KMS-11 (cell line): ENCODE data around the gene FREM2.

Experiments
- H2AFZ ChIP-seq: fragments of 200-600 bp; sonication (generic); 2 replicates; pipeline ENCODE4 v1.6.1; 2016; ENCODE audit warnings: antibody characterized with exemption, mixed run types, low read depth
- H3K27ac ChIP-seq: fragments of 200-600 bp; sonication (generic); 2 replicates; pipeline ENCODE4 v1.6.1; 2016; ENCODE audit warnings: mild to moderate bottlenecking, mixed run types
- H3K27me3 ChIP-seq: fragments of 200-600 bp; sonication (generic); 2 replicates; pipeline ENCODE4 v1.6.1; 2017; ENCODE audit warnings: mild to moderate bottlenecking, low read depth, mixed run types, moderate library complexity; ENCODE audit not compliant: insufficient read depth
- H3K36me3 ChIP-seq: fragments of 200-600 bp; sonication (generic); 2 replicates; pipeline ENCODE4 v1.6.1; 2017; ENCODE audit warnings: mild to moderate bottlenecking, mixed run types; ENCODE audit not compliant: insufficient read depth
- H3K4me1 ChIP-seq: fragments of 200-600 bp; sonication (generic); 2 replicates; pipeline ENCODE4 v1.6.1; 2016; ENCODE audit warnings: mild to moderate bottlenecking, low read depth, mixed run types; ENCODE audit not compliant: poor library complexity, severe bottlenecking
- H3K4me2 ChIP-seq: fragments of 200-600 bp; sonication (generic); 2 replicates; pipeline ENCODE4 v1.7.0; 2016; ENCODE audit warnings: mild to moderate bottlenecking, mixed run types
- H3K4me3 ChIP-seq: fragments of 200-600 bp; sonication (generic); IDR thresholded peaks from 2 replicates; pipeline ENCODE4 v1.6.1; 2017; ENCODE audit warnings: low read depth, low read length, mixed read lengths; ENCODE audit not compliant: insufficient read depth
- H3K79me2 ChIP-seq: fragments of 200-600 bp; sonication (generic); 2 replicates; pipeline ENCODE4 v1.6.1; 2016; ENCODE audit warnings: low read depth, mixed run types; ENCODE audit not compliant: insufficient read depth
- H3K9ac ChIP-seq: fragments of 200-600 bp; sonication (generic); 2 replicates; pipeline ENCODE4 v1.6.1; 2016; ENCODE audit warnings: mild to moderate bottlenecking, mixed run types
- H4K20me1 ChIP-seq: fragments of 200-600 bp; sonication (generic); 2 replicates; pipeline ENCODE4 v1.6.1; 2016; ENCODE audit warnings: mild to moderate bottlenecking, mixed run types; ENCODE audit not compliant: insufficient read depth
- TF ChIP-seq, protein P1 (sequence below): fragments of 200-600 bp; sonication (generic); conservative IDR thresholded peaks from 2 replicates; pipeline ENCODE4 v1.6.1; 2017; ENCODE audit warnings: low read depth, mild to moderate bottlenecking, antibody characterized with exemption, low read length, moderate library complexity, mixed read lengths

FREM2 gene

GRCh38 chr13:38922170-38922569 is 235.3 kb downstream of the FREM2 start:
- H3K4me2 ChIP-seq = no peak overlapping the region

GRCh38 chr13:38933786-38934185 is 246.9 kb downstream of the FREM2 start:
- H3K9ac ChIP-seq = no peak overlapping the region
- no peaks in the 10 kb centered on the region for H3K36me3 ChIP-seq

More at GRCh38 chr13:38922170-38922569, 235.3 kb downstream of the FREM2 start:
- H3K9ac ChIP-seq = no peak overlapping the region
- no peak overlapping the region for H3K4me3 ChIP-seq
- no peaks in the 10 kb centered on the region for H4K20me1 ChIP-seq
- H3K79me2 ChIP-seq = no peaks in the 10 kb centered on the region
- H2AFZ ChIP-seq = no peak overlapping the region
- no peaks in the 10 kb centered on the region for H3K36me3 ChIP-seq
- H3K27ac ChIP-seq = no peak overlapping the region
- TF ChIP-seq, protein P1, sequence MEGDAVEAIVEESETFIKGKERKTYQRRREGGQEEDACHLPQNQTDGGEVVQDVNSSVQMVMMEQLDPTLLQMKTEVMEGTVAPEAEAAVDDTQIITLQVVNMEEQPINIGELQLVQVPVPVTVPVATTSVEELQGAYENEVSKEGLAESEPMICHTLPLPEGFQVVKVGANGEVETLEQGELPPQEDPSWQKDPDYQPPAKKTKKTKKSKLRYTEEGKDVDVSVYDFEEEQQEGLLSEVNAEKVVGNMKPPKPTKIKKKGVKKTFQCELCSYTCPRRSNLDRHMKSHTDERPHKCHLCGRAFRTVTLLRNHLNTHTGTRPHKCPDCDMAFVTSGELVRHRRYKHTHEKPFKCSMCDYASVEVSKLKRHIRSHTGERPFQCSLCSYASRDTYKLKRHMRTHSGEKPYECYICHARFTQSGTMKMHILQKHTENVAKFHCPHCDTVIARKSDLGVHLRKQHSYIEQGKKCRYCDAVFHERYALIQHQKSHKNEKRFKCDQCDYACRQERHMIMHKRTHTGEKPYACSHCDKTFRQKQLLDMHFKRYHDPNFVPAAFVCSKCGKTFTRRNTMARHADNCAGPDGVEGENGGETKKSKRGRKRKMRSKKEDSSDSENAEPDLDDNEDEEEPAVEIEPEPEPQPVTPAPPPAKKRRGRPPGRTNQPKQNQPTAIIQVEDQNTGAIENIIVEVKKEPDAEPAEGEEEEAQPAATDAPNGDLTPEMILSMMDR = no peak
- H3K27me3 ChIP-seq = no peaks in the 10 kb centered on the region
- no peaks in the 10 kb centered on the region for H3K4me1 ChIP-seq

More at GRCh38 chr13:38933786-38934185, 246.9 kb downstream of the FREM2 start:
- Histone ChIP-seq H2AFZ (no peak overlapping the region), H3K27ac (no peak overlapping the region), H3K4me3 (no peak overlapping the region), H4K20me1 (no peaks in the 10 kb centered on the region), H3K79me2 (no peaks in the 10 kb centered on the region), H3K27me3 (no peaks in the 10 kb centered on the region), H3K4me1 (no peaks in the 10 kb centered on the region), H3K4me2 (no peak overlapping the region)
- TF ChIP-seq, protein P1 = no peak
